Lung (tissue), 12 donors: ENCODE results near the gene RBM4. TPM values are rescaled to one million over a fixed set of nuclear protein-coding genes. Genes with fewer than 3 reads are reported as not detected.
"Not testable (repeated sequence)": the region's sequence is repeated elsewhere in the genome, so short reads cannot be mapped to it uniquely, and the experiment has no call there.

Source experiments
- ATAC-seq: fragments of 200-7000 bp; cut with Tn5 transposase; one replicate; pipeline ENCODE4 v1.9.1; 2020; ENCODE audit warnings: moderate number of reproducible peaks; ENCODE audit not compliant: insufficient read depth, low FRiP score
- DNase-seq, 3 donors: peaks; one replicate each; pipeline ENCODE4 v3.0.0-alpha.2; 2013 to 2017
- H3K27ac ChIP-seq, 2 donors: one replicate each; pipeline ENCODE4 v1.5.1; 2013; ENCODE audit warnings: mild to moderate bottlenecking in 2 of 2, moderate library complexity in 2 of 2, control low read depth in 1 of 2, inconsistent platforms in 1 of 2, low read depth in 1 of 2, low read length in 1 of 2
- H3K27me3 ChIP-seq, 3 donors: one replicate each; pipeline ENCODE4 v1.5.1; 2013; ENCODE audit warnings: low read length in 2 of 3; ENCODE audit not compliant: control insufficient read depth in 3 of 3, insufficient read depth in 3 of 3
- H3K36me3 ChIP-seq, 4 donors: one replicate each; pipeline ENCODE4 v1.5.1; 2013; ENCODE audit warnings: low read length in 4 of 4, mild to moderate bottlenecking in 1 of 4, moderate library complexity in 1 of 4; ENCODE audit not compliant: control insufficient read depth in 4 of 4, insufficient read depth in 4 of 4
- H3K4me1 ChIP-seq, 5 donors: one replicate each; pipeline ENCODE4 v1.5.1; 2013; ENCODE audit warnings: low read length in 5 of 5, mild to moderate bottlenecking in 2 of 5, moderate library complexity in 1 of 5; ENCODE audit not compliant: control insufficient read depth in 5 of 5, insufficient read depth in 5 of 5
- H3K4me3 ChIP-seq: one replicate; pipeline ENCODE4 v1.5.1; 2013; ENCODE audit warnings: mild to moderate bottlenecking, control low read depth, moderate library complexity
- H3K9ac ChIP-seq, 2 donors: one replicate each; pipeline ENCODE4 v1.5.1; 2013; ENCODE audit warnings: low read length in 2 of 2, control low read depth in 1 of 2; ENCODE audit not compliant: insufficient read depth in 1 of 2
- H3K9me3 ChIP-seq, 4 donors: one replicate each; pipeline ENCODE4 v1.5.1; 2013; ENCODE audit warnings: low read length in 3 of 4, mild to moderate bottlenecking in 1 of 4, moderate library complexity in 1 of 4; ENCODE audit not compliant: control insufficient read depth in 4 of 4, insufficient read depth in 3 of 4
- CTCF ChIP-seq: IDR thresholded peaks from 2 replicates; pipeline ENCODE4 v1.5.1; 2012; ENCODE audit warnings: mild to moderate bottlenecking; ENCODE audit errors: control extremely low read depth, extremely low read depth
- WGBS, 2 donors: extraction: QIAGEN DNeasy Blood & Tissue Kit; methylation state at CpG; one replicate each; pipeline ENCODE4 v1.1.7; 2013; 5-methylcytosine and 5-hydroxymethylcytosine counted together
- polyA plus RNA-seq, 2 donors: library from polyadenylated mRNA; stranded (reverse); fragments of 200-250 nt; gene quantifications; one replicate each; pipeline ENCODE4 v1.2.1, GENCODE V29; 2013
- total RNA-seq, 2 donors: library from RNA; depleted of rRNA in 1 of 2; stranded (reverse); fragments of >200 nt in 1 of 2; gene quantifications; one replicate each; pipeline ENCODE4 v1.2.1, GENCODE V29; 2014 to 2021
- donor health status: control.
- donor health status: control.
- donor health status: Bipolar disorder and iron deficiency.
- donor health status: healthy.
- donor health status: DM: yes; HTN: yes; CAD: no.

The RBM4 gene
- total and polyA plus RNA-seq, 4 donors, result 77.2 to 153 (median 101) TPM

DNA sequence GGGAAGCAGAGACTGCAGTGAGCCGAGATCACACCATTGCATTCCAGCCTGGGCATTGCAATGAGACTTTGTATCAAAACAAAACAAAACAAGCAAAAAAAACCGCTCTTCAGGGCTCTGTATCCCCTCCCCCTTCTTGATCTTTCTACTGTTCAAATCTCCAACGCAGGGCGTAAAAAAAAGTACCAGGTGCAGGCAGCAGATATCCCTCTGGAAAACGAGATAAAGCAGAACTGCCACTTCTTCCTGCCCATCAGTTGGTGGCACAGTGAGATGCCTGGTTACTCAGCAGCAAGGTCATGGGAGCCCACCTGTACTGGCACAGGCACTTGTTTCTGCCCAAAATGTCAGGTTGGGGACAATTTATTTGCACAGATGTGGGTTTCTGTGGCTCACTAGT is 34.3 kb upstream of the RBM4 start:
- peaks cover 0 to 7% (median 6%) of the 10 kb centered on the region in 5 donors for H3K4me1 ChIP-seq
- H3K27me3 ChIP-seq, result no peaks in the 10 kb centered on the region
- WGBS, 2 donors, result 77 to 86% methylated on average over 5 of the region's 5 CpGs
- peaks cover 3 to 38% (median 36%) of the 10 kb centered on the region in 4 donors for H3K36me3 ChIP-seq
- H3K4me3 ChIP-seq, result no peak overlapping the region
- no peak for ATAC-seq
- no peak overlapping the region for H3K9ac ChIP-seq
- TF ChIP-seq CTCF, result no peak
- DNase-seq, result no peak
- peaks cover 0 to 2% (median 0%) of the 10 kb centered on the region in 4 donors for H3K9me3 ChIP-seq
- H3K27ac ChIP-seq, result no peak overlapping the region

GRCh38 chr11:66606608-66607007 is 31.9 kb upstream of the RBM4 start:
- not testable (repeated sequence) for H3K27ac ChIP-seq, H3K4me3 ChIP-seq, H3K9me3 ChIP-seq, H3K9ac ChIP-seq, H3K4me1 ChIP-seq, ATAC-seq, DNase-seq, H3K27me3 ChIP-seq
- WGBS, 2 donors, result 95% methylated on average over 3 of the region's 3 CpGs
- H3K36me3 ChIP-seq, result peaks cover 0 to 29% (median 20%) of the 10 kb centered on the region in 4 donors

- peaks cover 0 to 26% (median 16%) of the 10 kb centered on the region in 4 donors for H3K36me3 ChIP-seq
- peak; percentile 56 to 78 (median 58) for DNase-seq
- no peak overlapping the region for H3K4me3 ChIP-seq
- no peak for TF ChIP-seq CTCF
- no peak overlapping the region for H3K9ac ChIP-seq
- H3K27me3 ChIP-seq, result no peaks in the 10 kb centered on the region
- H3K27ac ChIP-seq, result peak overlapping the region in 1 of 2 donors; percentile 45
- peaks cover 0 to 2% (median 0%) of the 10 kb centered on the region in 4 donors for H3K9me3 ChIP-seq
- 69 to 74% methylated on average over 8 of the region's 8 CpGs for WGBS, 2 donors
- H3K4me1 ChIP-seq, result peaks cover 0 to 7% (median 6%) of the 10 kb centered on the region in 5 donors
- peak; percentile 31 for ATAC-seq
Observed at GRCh38 chr11:66607126-66607834, 31.2 kb upstream of the RBM4 start.

DNA sequence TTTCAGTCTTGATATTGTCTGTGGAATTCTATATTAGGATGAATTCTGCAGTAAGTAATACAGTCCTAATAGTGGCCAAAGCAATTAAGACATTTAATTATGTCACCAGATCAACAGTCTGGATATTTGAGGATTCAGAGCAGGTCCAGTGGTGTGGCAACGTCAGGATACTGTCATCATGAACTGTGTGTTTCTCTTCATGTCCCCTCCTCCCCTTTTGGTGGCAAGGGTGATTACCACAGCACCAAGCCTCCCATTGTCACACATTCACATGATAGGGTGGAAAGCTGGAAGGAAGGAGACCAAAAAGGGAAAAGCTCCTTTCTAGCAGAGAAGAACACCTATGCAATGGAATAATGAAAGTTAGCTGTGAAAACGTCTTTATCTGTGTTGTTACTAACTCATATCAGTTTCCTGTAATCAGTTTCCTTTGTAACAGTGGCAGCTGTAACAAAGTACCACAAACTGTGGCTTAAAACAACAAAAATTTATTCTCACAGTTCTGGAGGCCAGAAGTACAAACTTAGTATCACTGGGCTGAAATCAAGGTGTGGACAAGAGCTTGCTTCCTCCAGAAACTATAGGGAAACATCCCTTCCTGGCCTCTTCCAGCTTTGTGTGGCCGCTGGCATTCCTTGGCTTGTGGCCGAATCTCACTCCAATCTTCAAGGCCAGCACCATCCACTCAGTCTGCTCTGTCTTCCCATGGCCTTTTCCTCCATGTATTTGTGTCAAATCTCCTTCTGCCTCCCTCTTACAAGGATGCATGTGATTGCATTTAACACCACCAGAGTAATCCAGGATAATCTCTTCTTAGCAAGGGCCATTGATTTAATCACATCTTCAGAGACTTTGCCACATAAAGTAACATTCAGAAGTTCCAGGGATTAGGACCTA is 28.5 kb upstream of the RBM4 start:
- Histone ChIP-seq H3K9ac (no peak overlapping the region), H3K9me3 (no peaks in the 10 kb centered on the region), H3K27ac (no peak overlapping the region), H3K4me3 (no peak overlapping the region), H3K4me1 (peaks cover 0 to 7% (median 6%) of the 10 kb centered on the region in 5 donors), H3K36me3 (peaks cover 0 to 14% (median 7%) of the 10 kb centered on the region in 4 donors), H3K27me3 (no peaks in the 10 kb centered on the region)
- ATAC-seq, result no peak
- 58% methylated on average over 4 of the region's 4 CpGs for WGBS, 2 donors
- DNase-seq, result no peak
- TF ChIP-seq CTCF, result no peak
